IPS DF 19.7 (cell line): Measurements from ENCODE around the gene SLC27A3.
"Not testable (repeated sequence)": the region's sequence is repeated elsewhere in the genome, so short reads cannot be mapped to it uniquely, and the experiment has no call there.

Experiments used
- DNase-seq: peaks from one replicate; pipeline ENCODE4 v3.0.0-alpha.2; 2013; ENCODE audit warnings: low read depth, low spot score

Gene SLC27A3

GRCh38 chr1:153779781-153780541 is 4.8 kb downstream of the SLC27A3 start:
- DNase-seq, result no peak

DNA sequence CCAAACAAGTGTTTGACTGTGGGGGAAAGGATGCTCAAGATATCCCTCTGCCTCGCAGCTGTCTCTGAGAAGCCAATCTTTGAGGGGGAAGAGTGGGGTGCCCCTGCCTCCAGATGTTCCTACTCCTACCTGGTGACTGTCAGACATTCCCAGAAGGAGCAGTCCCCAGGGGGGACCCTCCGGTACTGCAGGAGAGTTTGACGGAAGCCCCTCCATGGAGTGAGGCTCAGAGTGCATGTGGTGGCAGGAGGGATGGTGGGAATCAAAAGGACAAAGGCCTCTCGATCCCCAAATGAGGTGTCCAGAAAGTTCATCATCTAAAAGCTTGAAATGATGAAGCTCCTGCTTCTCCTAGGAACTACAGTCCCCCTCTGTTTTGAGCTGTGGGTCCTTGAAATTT is 5.3 kb downstream of the SLC27A3 start:
- no peak for DNase-seq

- DNase-seq, result not testable (repeated sequence)
Measured at GRCh38 chr1:153782648-153783047, 7.4 kb downstream of the SLC27A3 start.

GRCh38 chr1:153783233-153784190 is 8.3 kb downstream of the SLC27A3 start:
- peak; percentile 65 for DNase-seq

DNA sequence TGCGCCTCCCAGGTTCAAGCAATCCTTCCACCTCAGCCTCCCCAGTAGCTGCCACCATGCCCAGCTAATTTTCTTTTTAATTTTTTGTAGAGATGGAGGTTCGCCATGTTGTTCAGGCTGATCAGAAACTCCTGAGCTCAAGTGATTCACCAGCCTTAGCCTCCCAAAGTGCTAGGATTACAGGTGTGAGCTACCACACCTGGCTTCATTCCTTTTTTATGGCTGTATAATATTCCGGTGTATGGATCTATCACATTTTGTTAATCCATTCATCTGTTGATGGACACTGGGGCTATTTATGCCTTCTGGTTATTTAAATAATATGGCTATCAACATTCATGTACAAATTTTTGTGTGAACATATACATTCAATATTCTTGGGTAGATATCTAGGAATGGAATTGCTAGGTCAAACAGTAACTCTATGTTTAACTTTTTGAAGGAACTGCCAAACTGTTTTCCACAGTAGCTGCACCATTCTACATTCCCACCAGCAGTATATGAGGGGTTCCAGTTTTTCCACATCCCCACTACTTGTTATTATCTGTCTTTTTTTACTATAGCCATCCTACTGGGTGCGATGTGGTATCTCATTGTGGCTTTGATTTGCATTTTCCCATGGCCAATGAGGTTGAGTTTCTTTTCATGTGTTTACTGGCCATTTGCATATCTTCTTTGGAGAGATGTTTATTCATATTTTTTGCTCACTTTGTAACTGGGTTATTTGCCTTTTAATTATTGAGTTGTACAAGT is 11.0 kb downstream of the SLC27A3 start:
- no peak for DNase-seq

- no peak for DNase-seq
Measured at GRCh38 chr1:153789478-153790034, 14.3 kb downstream of the SLC27A3 start.

DNA sequence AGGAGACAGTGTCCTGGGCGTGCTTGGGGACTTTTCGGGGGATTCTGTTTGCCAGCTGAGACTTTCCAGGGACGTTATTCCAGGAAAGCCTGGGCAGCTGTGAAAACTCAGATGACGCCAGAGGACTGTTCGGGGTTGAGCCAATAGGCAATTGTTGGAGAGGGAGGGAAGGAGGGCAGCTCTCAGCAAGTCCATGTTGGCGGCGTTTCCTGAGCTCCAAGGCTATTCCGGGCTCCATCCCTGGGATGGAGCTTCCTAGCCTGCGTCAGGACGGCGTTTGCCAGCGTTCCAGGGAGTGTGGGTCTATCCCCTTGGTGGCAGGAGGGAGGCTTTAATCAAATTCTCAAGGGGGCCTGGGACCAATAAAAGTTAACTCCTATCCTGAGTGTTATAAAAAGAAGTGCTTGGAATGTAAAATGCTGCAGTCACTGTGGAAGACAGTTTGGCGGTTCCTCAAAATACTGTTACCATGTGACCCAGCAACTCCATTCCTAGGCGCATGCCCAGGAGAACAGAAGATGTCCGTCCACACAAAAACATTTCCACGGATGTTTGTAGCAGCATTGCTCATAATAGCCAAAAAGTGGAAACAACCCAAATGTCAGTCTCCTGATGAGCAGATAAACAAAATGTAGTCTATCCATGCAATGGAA is 15.2 kb downstream of the SLC27A3 start:
- DNase-seq, result no peak

- no peak for DNase-seq
Measured at GRCh38 chr1:153790966-153791647, 15.9 kb downstream of the SLC27A3 start.

DNA sequence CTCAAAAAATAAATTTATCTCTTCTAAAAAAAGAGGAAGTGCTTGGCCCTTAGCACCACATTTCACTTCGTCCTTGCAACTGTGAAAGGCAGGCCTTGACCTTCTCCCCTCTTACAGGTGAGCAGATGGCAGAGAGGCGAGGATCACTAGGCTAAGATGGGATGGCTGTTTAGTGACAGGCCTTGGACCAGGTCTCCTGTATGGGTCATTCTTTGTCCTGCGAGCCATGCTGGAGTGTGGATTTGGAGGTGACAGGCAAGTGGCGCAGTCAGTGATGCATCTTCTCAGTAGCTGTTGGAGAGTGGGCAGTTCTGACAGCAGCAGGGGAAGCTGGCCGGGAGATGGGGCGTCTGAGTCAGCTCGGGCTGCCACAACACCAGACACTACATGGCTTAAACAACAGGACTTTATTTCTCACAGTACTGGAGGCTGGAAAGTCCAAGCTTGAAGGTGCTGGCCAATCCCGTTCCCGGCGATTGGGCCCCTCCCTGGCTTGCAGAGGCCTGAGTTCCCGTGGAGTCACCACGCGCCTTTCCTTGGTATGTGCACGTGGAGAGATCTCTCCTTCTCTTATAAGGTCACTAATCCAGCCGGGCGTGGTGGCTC is 16.5 kb downstream of the SLC27A3 start:
- no peak for DNase-seq

GRCh38 chr1:153792631-153793041 is 17.4 kb downstream of the SLC27A3 start:
- DNase-seq, result no peak

DNA sequence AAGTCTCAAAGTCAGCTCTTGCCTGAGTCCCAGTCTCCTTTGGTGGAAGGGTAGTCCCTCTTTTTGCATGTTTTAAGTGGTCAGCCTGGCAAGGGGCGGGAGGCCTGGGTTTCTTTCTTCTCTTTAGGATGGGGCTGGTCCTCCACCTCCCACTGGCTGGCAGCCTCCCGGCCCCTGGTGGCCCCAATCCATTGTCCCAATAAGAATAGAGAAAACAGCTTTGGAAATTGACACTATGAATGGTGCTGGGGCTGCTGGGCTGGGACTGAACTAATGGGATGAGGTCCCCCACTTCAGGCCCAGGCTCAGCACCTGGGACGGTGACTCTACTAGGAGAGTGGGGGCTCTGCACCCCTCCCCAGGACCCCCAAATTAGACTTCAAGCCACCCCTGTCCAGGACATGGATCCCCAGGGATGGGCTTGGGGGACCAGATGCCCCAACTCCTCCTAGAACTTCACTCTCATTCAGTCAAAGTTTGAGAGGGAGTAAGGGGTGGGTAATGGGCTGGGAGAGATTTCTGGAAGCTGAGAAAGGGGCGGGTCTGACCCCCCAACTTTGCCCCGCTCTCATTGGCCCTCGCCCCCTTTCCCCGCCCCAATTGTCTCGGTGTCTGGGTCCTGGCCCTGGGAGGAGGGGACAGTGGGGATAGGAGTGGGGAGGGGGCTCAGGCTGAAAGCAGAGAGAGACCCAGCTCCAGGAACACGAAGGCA is 18.2 kb downstream of the SLC27A3 start:
- no peak for DNase-seq

DNA sequence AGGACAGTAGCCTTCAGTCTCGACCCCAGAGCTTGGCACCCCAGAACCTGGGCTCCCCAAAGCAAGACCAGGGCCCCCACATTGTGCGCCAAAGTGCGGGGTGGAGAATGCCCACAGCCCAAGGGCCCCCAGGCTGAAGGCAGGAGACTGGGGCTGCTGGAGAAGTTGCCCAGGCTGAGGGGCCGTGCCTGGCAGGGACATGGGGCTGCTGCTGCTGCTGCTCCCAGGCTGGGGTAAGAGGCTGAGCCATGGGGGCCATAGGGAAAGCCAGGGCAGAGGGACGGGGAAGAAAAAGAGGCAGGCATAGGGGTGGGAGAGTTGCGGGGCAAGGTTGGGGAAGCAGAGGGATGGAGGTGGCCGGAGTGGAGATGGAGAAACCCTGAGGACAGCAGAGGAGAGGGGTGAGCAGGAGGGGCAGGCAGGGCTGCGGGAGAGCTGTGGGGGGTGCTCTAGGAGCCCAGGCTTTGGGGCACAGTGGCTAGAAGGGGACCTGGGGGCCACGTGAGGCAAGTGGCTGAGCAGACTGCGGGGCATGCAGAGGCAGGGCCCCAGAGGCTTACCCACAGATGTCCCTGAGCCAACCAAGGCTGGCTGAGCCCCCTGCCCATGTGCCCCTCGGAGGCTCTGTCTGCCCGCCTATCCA is 18.9 kb downstream of the SLC27A3 start:
- DNase-seq, result no peak

DNA sequence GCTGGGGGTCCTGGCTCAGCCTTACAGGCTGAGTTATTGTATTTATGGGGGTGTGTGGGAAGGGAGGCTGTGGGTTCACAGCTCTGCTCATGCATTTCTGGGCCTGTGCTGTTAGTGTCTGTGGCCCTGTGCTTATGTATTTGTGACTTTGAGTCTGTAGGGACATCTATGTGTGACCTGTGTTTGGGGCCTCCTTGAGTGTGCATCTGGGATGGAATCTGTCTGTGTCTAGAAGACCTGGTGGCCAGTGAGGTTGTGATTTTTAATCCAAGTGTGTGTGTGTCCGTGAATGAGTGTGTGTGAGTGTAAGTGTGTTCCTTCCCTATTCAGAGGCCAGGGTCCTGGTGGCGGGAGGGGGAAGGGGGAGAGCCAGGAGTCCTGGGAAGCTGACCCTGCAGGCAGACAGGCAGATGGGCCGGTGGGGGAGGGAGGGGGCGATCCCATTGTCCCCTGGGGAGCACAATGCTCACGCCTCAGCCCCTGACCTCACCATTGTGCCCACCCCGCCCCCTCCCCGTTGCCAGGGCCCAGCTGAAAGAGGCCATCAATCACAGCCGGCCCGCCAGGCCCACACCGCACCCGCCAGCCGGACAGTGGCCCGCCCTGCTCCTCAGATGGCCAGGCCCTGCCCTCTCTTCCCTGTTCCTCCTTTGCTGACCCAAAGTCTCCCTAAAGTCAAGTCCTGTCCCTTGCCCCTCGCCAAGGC is 19.6 kb downstream of the SLC27A3 start:
- DNase-seq, result no peak

DNA sequence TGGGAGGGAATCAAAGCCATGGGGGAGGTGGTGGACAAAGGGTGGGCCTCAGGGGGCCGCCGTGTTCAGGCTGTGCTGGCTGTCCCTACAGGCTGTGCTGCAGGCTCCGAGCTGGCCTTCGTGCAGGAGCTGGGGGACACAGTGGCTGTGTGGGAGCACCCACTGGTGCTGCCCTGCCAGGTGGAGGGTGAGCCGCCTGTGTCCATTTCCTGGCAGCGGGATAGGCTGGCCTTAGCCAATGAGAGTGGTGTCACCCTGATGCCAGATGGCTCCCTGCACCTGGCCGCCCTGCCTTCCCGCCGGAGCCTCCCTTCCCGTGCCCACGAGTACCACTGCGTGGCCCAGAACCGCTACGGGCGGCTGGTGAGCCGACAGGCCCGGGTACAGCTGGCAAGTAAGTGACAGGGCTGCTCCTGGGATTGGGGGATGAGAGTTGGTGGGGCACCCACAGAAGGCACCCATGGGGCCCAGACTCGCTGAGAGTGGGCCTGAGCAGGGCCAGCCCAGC is 20.2 kb downstream of the SLC27A3 start:
- no peak for DNase-seq

GRCh38 chr1:153795934-153796785 is 21.0 kb downstream of the SLC27A3 start:
- no peak for DNase-seq

DNA sequence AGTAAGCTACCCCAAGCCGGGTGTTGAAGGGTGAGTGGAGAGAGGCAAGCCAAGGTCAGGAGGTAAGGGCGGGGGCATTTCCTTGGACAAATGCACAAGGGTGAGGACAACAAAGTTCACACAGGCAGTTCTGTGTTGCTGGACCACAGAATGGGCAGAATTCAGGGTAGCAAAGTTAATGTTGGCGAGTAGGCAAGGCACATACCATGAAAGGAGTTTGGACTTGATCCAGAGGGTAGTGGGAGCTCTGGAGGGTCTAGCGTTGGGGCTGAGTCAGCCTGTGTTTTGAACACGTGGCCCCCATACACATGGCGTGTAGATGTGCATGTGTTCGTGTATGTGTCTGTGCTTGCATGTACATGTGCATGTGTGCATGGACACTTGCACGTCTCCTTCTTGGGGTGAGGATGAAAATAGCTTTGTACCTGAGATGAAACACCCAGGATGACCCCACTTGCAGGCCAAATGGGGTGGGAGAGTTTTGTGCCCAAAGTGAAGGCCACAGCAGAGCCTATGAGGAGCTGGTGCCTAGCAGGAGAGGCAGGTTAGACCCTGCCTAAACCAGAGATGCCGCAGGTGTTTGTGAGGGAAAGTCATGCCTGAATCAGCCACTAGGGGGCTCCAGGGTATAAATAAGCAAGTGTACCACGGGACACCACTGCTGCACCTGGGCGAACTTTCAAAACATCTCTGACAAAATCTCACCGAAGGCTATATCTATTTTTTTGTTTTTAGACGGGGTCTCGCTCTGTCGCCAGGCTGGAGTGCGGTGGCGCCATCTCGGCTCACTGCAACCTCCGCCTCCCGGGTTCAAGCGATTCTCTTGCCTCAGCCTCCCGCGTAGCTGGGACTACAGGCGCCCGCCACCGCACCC is 21.8 kb downstream of the SLC27A3 start:
- DNase-seq, result no peak
